Keratinocyte (primary cell): ENCODE measurements around the gene MERTK.

Source experiments
- CTCF ChIP-seq, 3 experiments: IDR thresholded peaks in 1 of 3; conservative IDR thresholded peaks in 1 of 3; optimal IDR thresholded peaks in 1 of 3; 2 replicates in 2 of 3; 3 replicates in 1 of 3; pipeline versions ENCODE3 to v1.5.1; 2011; ENCODE audit warnings: low read length in 3 of 3, mild to moderate bottlenecking in 3 of 3, moderate library complexity in 2 of 3, control low read depth in 1 of 3, inconsistent platforms in 1 of 3; ENCODE audit not compliant: insufficient read depth in 2 of 3; ENCODE audit errors: extremely low read depth in 1 of 3
- EZH2 ChIP-seq: IDR thresholded peaks from one replicate; pipeline ENCODE4 v1.6.1; 2012; ENCODE audit warnings: inconsistent platforms, mild to moderate bottlenecking, low read length, moderate library complexity

GRCh38 chr2:112033600-112033999, 135.2 kb downstream of the MERTK start:
- no peak for TF ChIP-seq CTCF (optimal IDR thresholded peaks at IDR 0.05 in 1 of 3, IDR thresholded peaks at IDR 0.05 in 1 of 3, conservative IDR thresholded peaks at IDR 0.05 in 1 of 3; ENCODE audit: extremely low read depth in 1 of 3, insufficient read depth in 2 of 3, low read length in 3 of 3)
- TF ChIP-seq EZH2 = no peak
